Epidermal melanocyte (primary cell): ENCODE data around the gene MIF.
A peak's percentile ranks its signal among the peaks of the same experiment; 100 is the strongest.
"Not testable (repeated sequence)": the region's sequence is repeated elsewhere in the genome, so short reads cannot be mapped to it uniquely, and the experiment has no call there.

Experiments used
- DNase-seq: peaks from one replicate; pipeline ENCODE4 v3.0.0; 2011; ENCODE audit warnings: low spot score; ENCODE audit not compliant: insufficient read length

Gene MIF

GRCh38 chr22:23893945-23894709 lies at the start of gene MIF:
TSS of gene MIF (plus strand) at chr22:23894383. CDS start at chr22:23894475, 92 bp downstream.
- DNase-seq, result peak; percentile 90

DNA sequence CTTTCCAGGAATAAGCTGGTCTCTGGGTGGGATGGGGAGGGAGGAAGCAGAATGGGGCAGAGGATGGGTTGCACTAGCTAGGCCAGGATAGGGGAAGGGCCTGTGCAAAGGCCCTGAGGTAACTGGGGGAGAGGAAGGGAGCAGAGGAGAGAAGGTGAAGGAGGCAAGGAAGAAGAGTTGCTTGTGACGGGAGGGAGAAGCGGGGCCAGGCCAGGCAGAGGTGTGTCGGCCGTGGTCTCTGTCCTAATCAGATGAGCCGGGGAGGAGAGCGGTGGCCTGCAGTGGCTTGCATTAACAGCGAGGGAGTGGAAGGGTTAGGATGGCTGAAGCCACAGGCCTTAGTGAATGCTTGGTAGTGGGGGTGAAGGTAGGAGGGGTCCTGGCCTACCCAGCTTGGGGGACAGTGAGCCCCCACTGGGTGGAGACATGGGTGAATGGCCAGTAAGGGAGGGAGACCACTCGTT lies 49.4 kb upstream of the MIF start:
- no peak for DNase-seq

- no peak for DNase-seq
Observed at GRCh38 chr22:23845265-23846080, 48.7 kb upstream of the MIF start.

DNA sequence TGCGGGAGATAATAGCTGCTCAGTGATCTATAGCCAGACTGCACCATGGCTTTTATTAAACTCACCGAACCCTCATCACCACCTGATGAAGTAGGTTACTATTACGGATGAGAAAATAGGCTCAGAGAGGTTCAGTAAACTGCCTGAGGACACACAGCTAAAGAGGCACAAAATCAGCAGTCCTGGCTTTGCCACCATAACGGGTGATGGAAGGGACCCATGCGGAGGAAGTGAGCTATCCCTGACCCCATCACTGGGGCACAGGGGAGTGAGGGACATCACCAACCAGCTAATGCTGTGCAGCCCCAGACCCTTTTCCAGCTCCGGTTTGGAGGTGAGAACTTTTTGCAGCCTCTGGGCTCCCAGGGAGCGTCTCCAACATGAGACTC lies 48.1 kb upstream of the MIF start:
- DNase-seq, result no peak

DNA sequence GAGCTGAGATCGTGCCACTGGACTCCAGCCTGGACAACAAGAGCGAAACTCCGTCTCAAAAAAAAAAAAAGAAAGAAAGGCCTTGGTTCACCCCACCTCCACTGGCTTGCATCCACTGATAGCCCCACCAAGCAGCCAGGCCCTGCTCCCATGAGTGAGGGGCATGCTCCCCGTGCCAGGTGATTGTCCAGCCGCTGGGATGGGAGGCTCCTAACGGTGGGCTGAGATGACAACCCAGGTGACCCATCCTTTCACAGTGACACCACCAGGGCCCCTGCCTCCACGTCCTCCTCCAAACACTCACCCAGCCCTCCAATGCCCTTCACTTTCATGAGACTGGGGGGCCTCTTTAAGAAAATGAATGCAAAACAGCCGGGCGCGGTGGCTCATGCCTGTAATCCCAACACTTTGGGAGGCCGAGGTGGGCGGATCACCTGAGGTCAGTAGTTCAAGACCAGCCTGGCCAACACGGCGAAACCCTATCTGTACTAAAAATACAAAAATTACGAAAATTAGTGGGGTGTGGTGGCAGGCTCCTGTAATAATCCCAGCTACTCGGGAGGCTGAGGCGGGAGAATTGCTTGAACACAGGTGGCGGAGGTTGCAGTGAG lies 46.8 kb upstream of the MIF start:
- DNase-seq, result no peak

- DNase-seq, result no peak
Observed at GRCh38 chr22:23847991-23848864, 46.0 kb upstream of the MIF start.

GRCh38 chr22:23849009-23850006 lies 44.9 kb upstream of the MIF start:
- DNase-seq, result peak; percentile 80

DNA sequence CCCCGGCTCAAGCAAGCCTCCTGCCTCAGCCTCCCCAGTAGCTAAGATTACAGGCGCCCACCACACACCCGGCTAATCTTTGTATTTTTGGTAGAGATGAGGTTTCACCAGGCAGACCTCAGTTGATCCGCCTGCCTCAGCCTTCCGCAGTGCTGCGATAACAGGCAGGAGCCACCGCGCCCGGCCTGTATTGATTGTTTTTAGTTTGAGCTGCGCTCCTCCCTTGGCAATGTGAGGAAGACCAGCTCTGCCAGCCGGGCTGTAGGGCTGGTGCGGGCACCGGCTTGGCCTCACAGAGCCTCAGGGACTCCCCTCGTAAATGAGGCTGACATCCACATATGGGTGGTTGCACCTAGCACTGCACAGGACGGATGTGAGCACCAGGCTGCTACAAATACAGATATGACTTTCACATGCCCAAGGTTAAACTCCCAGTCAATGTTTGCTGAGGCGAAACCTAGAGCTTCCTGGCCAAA lies 44.0 kb upstream of the MIF start:
- DNase-seq, result no peak

- peak; percentile 65 for DNase-seq
Observed at GRCh38 chr22:23856721-23857605, 37.2 kb upstream of the MIF start.

DNA sequence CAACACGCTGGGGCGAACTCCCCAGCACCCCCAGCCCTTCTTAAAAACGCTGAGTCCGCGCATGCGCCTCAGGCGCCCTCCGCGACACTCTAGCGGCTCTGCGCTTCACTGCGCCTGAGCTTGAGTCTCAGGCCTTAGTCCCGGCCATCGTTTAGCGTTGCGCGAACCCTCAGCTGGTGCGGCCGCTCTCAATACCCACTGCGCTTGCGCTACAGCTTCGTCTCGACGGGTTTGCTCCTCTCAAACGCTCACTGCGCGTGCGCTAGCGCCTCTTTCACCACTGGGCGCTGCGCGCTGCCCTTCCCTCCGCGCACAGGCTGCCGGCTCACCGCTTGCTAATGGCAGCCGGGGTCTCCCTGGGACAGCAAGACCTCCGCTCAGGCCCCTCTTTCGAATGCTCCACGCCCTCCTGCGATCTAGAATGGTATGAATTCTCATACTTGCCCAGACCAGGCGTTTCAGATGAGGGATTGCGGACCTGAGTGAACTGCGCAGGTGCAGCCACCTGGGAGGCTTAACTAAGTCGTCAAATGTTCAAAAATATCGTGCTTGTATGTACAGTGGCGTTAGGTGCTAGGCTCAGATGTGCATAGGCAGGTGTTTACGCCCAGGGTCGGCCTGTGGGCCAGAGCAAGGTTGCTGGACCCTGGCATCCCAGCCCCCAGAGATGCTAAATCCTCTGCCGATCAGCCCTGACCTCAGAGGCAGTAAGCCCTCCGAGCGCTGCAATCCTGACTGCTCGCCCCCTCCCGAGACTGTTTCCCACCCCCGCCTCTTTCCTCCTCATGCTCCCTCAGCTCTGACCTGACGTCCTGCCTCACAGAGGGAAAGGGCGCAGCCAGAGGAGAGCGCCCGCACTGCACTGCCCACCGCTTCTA lies 36.3 kb upstream of the MIF start, which contains the start of gene SLC2A11:
SLC2A11 (plus strand) TSS at position 270 of the 878 bp plus-strand sequence; CDS start at position 395, 125 bp downstream.
- DNase-seq, result peak; percentile 99

DNA sequence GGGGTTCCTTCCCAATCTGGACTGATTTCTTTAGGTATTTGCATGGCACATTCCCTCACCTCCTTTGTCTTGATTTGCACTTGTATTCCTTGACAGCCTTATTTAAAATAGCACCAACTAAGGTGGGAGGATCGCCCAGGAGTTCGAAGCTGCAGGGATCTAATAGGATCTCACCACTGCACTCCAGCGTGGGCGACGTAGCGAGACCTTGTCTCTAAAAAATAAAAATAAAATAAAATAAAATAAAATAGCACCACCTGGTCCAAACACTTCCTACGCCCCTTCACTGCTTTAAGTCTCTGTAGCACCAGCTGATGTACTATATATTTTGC lies 35.7 kb upstream of the MIF start:
- DNase-seq, result no peak

DNA sequence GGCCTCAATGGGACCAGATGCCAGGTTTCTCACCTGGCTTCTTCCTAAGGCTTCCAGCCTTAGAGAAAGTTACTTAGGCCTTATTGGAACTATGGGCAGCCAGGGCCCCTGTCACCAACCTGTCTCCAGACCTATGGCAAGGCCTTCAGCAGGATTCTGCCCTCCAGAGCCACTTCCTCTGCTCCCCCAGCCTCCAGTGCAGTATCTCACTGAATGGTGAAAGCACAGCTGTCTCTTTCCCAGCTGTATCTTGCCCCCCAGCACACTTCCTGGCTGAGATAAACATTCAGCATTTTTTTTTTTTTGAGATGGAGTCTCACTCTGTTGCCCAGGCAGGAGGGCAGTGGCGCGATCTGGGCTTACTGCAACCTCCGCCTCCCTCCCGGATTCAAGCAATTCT lies 35.0 kb upstream of the MIF start:
- no peak for DNase-seq

DNA sequence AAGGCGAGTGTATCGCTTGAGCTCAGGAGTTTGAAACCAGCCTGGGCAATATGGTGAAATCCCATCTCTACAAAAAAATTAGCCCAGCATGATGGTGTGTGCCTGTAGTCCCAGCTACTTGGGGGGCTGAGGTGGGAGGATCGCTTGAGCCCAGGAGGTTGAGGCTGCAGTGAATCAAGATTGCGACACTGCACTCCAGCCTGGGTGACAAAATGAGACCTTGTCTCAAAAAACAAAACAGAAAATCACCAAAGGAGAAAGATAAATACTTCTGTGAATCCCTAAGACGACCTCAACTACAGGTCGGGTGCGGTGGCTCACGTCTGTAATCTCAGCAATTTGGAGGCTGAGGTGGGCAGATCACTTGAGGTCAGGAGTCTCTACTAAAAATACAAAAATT lies 34.0 kb upstream of the MIF start:
- not testable (repeated sequence) for DNase-seq

GRCh38 chr22:23862103-23862502 lies 32.1 kb upstream of the MIF start:
- no peak for DNase-seq

- DNase-seq, result not testable (repeated sequence)
Observed at GRCh38 chr22:23864499-23865154, 29.6 kb upstream of the MIF start.

DNA sequence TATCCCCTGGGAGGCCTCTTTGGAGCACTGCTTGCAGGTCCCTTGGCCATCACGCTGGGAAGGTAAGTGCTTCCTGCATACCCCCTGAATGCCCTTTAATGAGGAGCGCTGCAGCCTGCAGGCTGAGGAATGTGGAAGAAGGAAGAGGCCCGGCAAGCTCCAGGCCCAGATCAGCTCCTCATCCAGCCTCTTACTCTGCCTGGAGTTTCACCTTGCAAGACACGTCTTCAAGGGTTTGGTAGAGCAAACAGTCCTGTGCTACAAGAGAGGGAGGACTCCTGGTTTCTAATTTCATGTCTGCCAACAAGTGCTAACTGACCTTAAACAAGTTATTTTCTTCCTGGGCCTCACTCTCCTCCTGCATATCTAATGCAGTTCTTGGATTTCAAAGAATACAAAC lies 25.6 kb upstream of the MIF start:
- no peak for DNase-seq

DNA sequence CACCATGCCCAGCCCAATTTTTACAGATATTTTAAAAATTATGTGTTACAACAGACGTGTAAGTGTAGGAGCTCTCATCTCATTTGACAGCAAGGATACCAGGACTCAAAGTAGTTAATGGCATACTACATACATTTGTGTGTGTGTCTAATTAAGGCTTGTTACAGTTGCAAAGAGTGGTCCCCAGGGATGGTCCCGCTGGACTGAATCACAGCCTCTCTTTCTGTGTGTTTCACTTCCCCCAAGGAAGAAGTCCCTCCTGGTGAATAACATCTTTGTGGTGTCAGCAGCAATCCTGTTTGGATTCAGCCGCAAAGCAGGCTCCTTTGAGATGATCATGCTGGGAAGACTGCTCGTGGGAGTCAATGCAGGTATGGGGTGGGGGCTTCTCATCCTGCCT lies 19.3 kb upstream of the MIF start:
- no peak for DNase-seq
